ENCODE data around the gene OAS2. TPM values are rescaled to one million over a fixed set of nuclear protein-coding genes. Genes with fewer than 3 reads are reported as not detected.

Gene OAS2
- total RNA-seq (2014; rRNA removed; shearing (Covaris generic)) = 1.3 and 1.9 TPM in 2 replicates
- polyA plus RNA-seq (2015; cell fraction: cytosol; rRNA removed) = 1.4 and 1.9 TPM in 2 replicates
- polyA plus RNA-seq (2015; cell fraction: nucleus; rRNA removed) = 0.38 and 1.4 TPM in 2 replicates

GRCh38 chr12:112978163-112979040 is at the start of gene OAS2:
TSS of gene OAS2 (plus strand) at chr12:112978519. CDS start at chr12:112978609, 90 bp downstream.
- peak; percentile 43 for DNase-seq (ENCODE audit: low read depth, low spot score)
- in situ Hi-C loops (cut with HindIII; ENCODE audit: low pct_unique_long_range_greater_than_20kb, low sequenced_read_pairs) = no loop called here

- DNase-seq (ENCODE audit: low read depth, low spot score) = peak; percentile 8
- in situ Hi-C loops (cut with HindIII; ENCODE audit: low pct_unique_long_range_greater_than_20kb, low sequenced_read_pairs) = no loop called here
These were observed 49.3 kb upstream of the OAS2 start for GRCh38 chr12:112928978-112929377.

- no peak for DNase-seq (ENCODE audit: low read depth, low spot score)
- in situ Hi-C loops (cut with HindIII; ENCODE audit: low pct_unique_long_range_greater_than_20kb, low sequenced_read_pairs) = no loop called here
These were observed 48.6 kb upstream of the OAS2 start for GRCh38 chr12:112929715-112930114.

- no peak for DNase-seq (ENCODE audit: low read depth, low spot score)
- in situ Hi-C loops (cut with HindIII; ENCODE audit: low pct_unique_long_range_greater_than_20kb, low sequenced_read_pairs) = no loop called here
These were observed 48.0 kb upstream of the OAS2 start for GRCh38 chr12:112930350-112930749.

- in situ Hi-C loops (cut with HindIII; ENCODE audit: low pct_unique_long_range_greater_than_20kb, low sequenced_read_pairs) = no loop called here
These were observed 45.7 kb upstream of the OAS2 start for GRCh38 chr12:112932485-112933128.

GRCh38 chr12:112933129-112933505 is 45.2 kb upstream of the OAS2 start:
- in situ Hi-C loops (cut with HindIII; ENCODE audit: low pct_unique_long_range_greater_than_20kb, low sequenced_read_pairs) = no loop called here

More at GRCh38 chr12:112932485-112933128, 45.7 kb upstream of the OAS2 start:
- DNase-seq (ENCODE audit: low read depth, low spot score) = no peak

GRCh38 chr12:112936264-112936663 is 42.1 kb upstream of the OAS2 start:
- in situ Hi-C loops (cut with HindIII; ENCODE audit: low pct_unique_long_range_greater_than_20kb, low sequenced_read_pairs) = no loop called here
- no peak for DNase-seq (ENCODE audit: low read depth, low spot score)

More at GRCh38 chr12:112933129-112933505, 45.2 kb upstream of the OAS2 start:
- DNase-seq (ENCODE audit: low read depth, low spot score) = no peak

GRCh38 chr12:112936927-112937326 is 41.4 kb upstream of the OAS2 start:
- no peak for DNase-seq (ENCODE audit: low read depth, low spot score)
- in situ Hi-C loops (cut with HindIII; ENCODE audit: low pct_unique_long_range_greater_than_20kb, low sequenced_read_pairs) = no loop called here

- in situ Hi-C loops (cut with HindIII; ENCODE audit: low pct_unique_long_range_greater_than_20kb, low sequenced_read_pairs) = no loop called here
- peak; percentile 77 for DNase-seq (ENCODE audit: low read depth, low spot score)
These were observed 40.3 kb upstream of the OAS2 start, which contains the start of gene OAS3 for GRCh38 chr12:112937741-112938719. TSS of gene OAS3 (plus strand) at chr12:112938474. CDS start at chr12:112938531, 57 bp downstream.

- no peak for DNase-seq (ENCODE audit: low read depth, low spot score)
- in situ Hi-C loops (cut with HindIII; ENCODE audit: low pct_unique_long_range_greater_than_20kb, low sequenced_read_pairs) = no loop called here
These were observed 39.6 kb upstream of the OAS2 start for GRCh38 chr12:112938751-112939150.

- in situ Hi-C loops (cut with HindIII; ENCODE audit: low pct_unique_long_range_greater_than_20kb, low sequenced_read_pairs) = no loop called here
These were observed 38.4 kb upstream of the OAS2 start for GRCh38 chr12:112939761-112940381.

GRCh38 chr12:112941528-112942335 is 36.6 kb upstream of the OAS2 start:
- in situ Hi-C loops (cut with HindIII; ENCODE audit: low pct_unique_long_range_greater_than_20kb, low sequenced_read_pairs) = no loop called here

More at GRCh38 chr12:112939761-112940381, 38.4 kb upstream of the OAS2 start:
- DNase-seq (ENCODE audit: low read depth, low spot score) = no peak

GRCh38 chr12:112942572-112942971 is 35.7 kb upstream of the OAS2 start:
- no peak for DNase-seq (ENCODE audit: low read depth, low spot score)
- in situ Hi-C loops (cut with HindIII; ENCODE audit: low pct_unique_long_range_greater_than_20kb, low sequenced_read_pairs) = no loop called here

More at GRCh38 chr12:112941528-112942335, 36.6 kb upstream of the OAS2 start:
- no peak for DNase-seq (ENCODE audit: low read depth, low spot score)

- no peak for DNase-seq (ENCODE audit: low read depth, low spot score)
- in situ Hi-C loops (cut with HindIII; ENCODE audit: low pct_unique_long_range_greater_than_20kb, low sequenced_read_pairs) = no loop called here
These were observed 34.2 kb upstream of the OAS2 start for GRCh38 chr12:112944024-112944690.

GRCh38 chr12:112945515-112945914 is 32.8 kb upstream of the OAS2 start:
- in situ Hi-C loops (cut with HindIII; ENCODE audit: low pct_unique_long_range_greater_than_20kb, low sequenced_read_pairs) = no loop called here

More at GRCh38 chr12:112945515-112945914, 32.8 kb upstream of the OAS2 start:
- DNase-seq (ENCODE audit: low read depth, low spot score) = no peak

Measured in SK-MEL-5 (cell line).